GM21447 (cell line): Measurements from ENCODE around the gene RANBP17.
"Not testable (repeated sequence)": the region's sequence is repeated elsewhere in the genome, so short reads cannot be mapped to it uniquely, and the experiment has no call there.

ENCODE experiments used
- ATAC-seq: cut with Tn5 transposase; IDR thresholded peaks from one replicate; pipeline ENCODE4 v1.9.1; 2021; ENCODE audit not compliant: unreplicated experiment

RANBP17 gene

GRCh38 chr5:170937914-170938313 is 76.1 kb downstream of the RANBP17 start:
- ATAC-seq, result no peak

- ATAC-seq, result no peak
These were observed 77.4 kb downstream of the RANBP17 start for GRCh38 chr5:170939178-170939577.

GRCh38 chr5:170941788-170942187 is 80.0 kb downstream of the RANBP17 start:
- ATAC-seq, result no peak

GRCh38 chr5:170945275-170945674 is 83.5 kb downstream of the RANBP17 start:
- no peak for ATAC-seq

GRCh38 chr5:170960567-170960966 is 98.7 kb downstream of the RANBP17 start:
- ATAC-seq, result no peak

- ATAC-seq, result no peak
These were observed 101.7 kb downstream of the RANBP17 start for GRCh38 chr5:170963521-170963920.

- ATAC-seq, result no peak
These were observed 112.6 kb downstream of the RANBP17 start for GRCh38 chr5:170974461-170974860.

GRCh38 chr5:170980261-170980660 is 118.4 kb downstream of the RANBP17 start:
- not testable (repeated sequence) for ATAC-seq

- no peak for ATAC-seq
These were observed 123.7 kb downstream of the RANBP17 start for GRCh38 chr5:170985486-170985885.

GRCh38 chr5:170986598-170986997 is 124.8 kb downstream of the RANBP17 start:
- no peak for ATAC-seq

- no peak for ATAC-seq
These were observed 131.7 kb downstream of the RANBP17 start for GRCh38 chr5:170993476-170993875.

GRCh38 chr5:171010086-171010485 is 148.3 kb downstream of the RANBP17 start:
- no peak for ATAC-seq

GRCh38 chr5:171010816-171011215 is 149.0 kb downstream of the RANBP17 start:
- ATAC-seq, result no peak

GRCh38 chr5:171023508-171023907 is 161.7 kb downstream of the RANBP17 start:
- ATAC-seq, result no peak

- no peak for ATAC-seq
These were observed 162.3 kb downstream of the RANBP17 start for GRCh38 chr5:171024084-171024483.

- no peak for ATAC-seq
These were observed 167.6 kb downstream of the RANBP17 start for GRCh38 chr5:171029401-171029800.

GRCh38 chr5:171031977-171032376 is 170.2 kb downstream of the RANBP17 start:
- ATAC-seq, result no peak

- no peak for ATAC-seq
These were observed 170.7 kb downstream of the RANBP17 start for GRCh38 chr5:171032435-171032973.

- ATAC-seq, result not testable (repeated sequence)
These were observed 180.1 kb downstream of the RANBP17 start for GRCh38 chr5:171041893-171042292.

- ATAC-seq, result no peak
These were observed 189.1 kb downstream of the RANBP17 start for GRCh38 chr5:171050916-171051315.

- no peak for ATAC-seq
These were observed 194.1 kb downstream of the RANBP17 start for GRCh38 chr5:171055875-171056454.

- no peak for ATAC-seq
These were observed 205.8 kb downstream of the RANBP17 start for GRCh38 chr5:171067540-171068130.

GRCh38 chr5:171074747-171075146 is 212.9 kb downstream of the RANBP17 start:
- no peak for ATAC-seq
